Vagina (tissue), 2 donors: ENCODE data around the gene FGF19.

Experiments
- CTCF ChIP-seq, 3 experiments: fragments of 450-650 bp in 2 of 3; fragments of 200-600 bp in 1 of 3; sonication (generic) in 1 of 3; IDR thresholded peaks; one replicate each; pipeline ENCODE4 v1.5.1; 2017 to 2019; ENCODE audit warnings: antibody characterized with exemption in 3 of 3, mild to moderate bottlenecking in 2 of 3, moderate library complexity in 2 of 3
- POLR2A ChIP-seq, 2 donors: fragments of 450-650 bp; IDR thresholded peaks; one replicate each; pipeline ENCODE4 v1.6.1; 2017; ENCODE audit warnings: antibody characterized with exemption in 2 of 2, mild to moderate bottlenecking in 2 of 2, moderate library complexity in 2 of 2
- POLR2AphosphoS5 ChIP-seq, 2 donors: sonication (generic); formaldehyde crosslinking; IDR thresholded peaks; one replicate each; pipeline ENCODE4 v1.9.0; 2017; ENCODE audit warnings: antibody characterized with exemption in 2 of 2, mild to moderate bottlenecking in 2 of 2, low read depth in 1 of 2; ENCODE audit not compliant: insufficient read depth in 1 of 2

GRCh38 chr11:69648679-69649575, 54.9 kb downstream of the FGF19 start:
- no peak for TF ChIP-seq CTCF (IDR thresholded peaks at IDR 0.05)
- TF ChIP-seq POLR2A (IDR thresholded peaks at IDR 0.05) = no peak
- no peak for TF ChIP-seq POLR2AphosphoS5 (IDR thresholded peaks at IDR 0.05; ENCODE audit: insufficient read depth in 1 of 2, low read depth in 1 of 2)
